ENCODE data around the gene PDIA5.

The PDIA5 gene

DNA sequence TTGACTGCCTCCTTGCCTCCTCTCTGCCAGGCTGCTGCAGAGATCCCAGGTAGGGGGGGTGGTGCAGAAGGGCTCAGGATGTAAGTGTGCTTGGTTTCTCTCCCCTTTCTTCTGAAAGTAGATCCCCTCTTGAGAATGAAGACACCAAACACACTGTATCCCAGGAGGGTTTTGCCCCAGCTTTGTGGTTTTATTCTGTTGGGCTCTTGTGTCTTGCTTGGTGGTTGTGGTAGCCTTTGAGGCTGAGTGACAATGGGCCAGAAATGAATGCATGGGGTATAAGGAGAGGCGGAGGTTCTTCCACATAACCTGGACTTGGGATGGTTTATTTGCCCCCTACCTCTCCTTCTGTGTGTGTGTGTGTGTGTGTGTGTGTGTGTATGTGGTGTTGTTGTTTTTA is 5.7 kb downstream of the PDIA5 start:
- no peak for DNase-seq

DNA sequence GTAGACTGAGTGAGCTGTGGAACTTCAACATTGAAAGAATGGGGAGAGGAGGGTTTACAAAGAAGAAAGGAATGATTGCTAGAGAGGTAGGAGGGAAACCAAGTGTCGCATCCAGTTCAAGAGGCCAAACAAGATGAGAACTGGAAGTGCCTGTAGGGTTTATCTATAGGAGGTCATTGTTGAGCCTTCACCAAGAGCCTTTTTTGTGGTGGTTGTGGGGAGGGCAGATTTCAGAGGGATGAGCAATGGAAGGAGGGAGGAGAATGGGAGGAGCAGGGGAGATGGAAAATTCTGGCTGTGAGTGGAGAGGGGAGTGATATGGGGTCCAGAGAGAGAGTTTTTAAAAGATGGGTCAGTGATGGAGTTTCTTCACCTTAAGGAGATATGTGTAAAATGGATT is 8.5 kb downstream of the PDIA5 start:
- no peak for DNase-seq

DNA sequence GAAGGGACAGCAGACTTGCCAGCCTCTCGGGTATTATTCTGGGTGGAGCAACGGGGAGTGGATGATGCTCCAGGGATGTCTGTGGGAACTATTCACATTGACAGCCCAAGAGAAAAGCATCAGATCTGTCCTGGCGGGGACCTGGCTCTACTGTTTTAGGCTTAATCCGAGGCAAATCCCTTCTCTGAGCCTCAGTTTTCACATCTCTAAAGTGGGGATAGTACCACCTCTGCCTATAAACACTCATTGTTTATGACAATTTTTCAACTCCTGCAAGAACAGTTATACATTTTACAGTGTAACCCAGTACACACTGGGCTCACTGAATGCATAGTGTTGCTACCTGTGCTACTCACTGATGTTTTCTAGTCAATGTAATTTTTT is 9.3 kb downstream of the PDIA5 start:
- no peak for DNase-seq

DNA sequence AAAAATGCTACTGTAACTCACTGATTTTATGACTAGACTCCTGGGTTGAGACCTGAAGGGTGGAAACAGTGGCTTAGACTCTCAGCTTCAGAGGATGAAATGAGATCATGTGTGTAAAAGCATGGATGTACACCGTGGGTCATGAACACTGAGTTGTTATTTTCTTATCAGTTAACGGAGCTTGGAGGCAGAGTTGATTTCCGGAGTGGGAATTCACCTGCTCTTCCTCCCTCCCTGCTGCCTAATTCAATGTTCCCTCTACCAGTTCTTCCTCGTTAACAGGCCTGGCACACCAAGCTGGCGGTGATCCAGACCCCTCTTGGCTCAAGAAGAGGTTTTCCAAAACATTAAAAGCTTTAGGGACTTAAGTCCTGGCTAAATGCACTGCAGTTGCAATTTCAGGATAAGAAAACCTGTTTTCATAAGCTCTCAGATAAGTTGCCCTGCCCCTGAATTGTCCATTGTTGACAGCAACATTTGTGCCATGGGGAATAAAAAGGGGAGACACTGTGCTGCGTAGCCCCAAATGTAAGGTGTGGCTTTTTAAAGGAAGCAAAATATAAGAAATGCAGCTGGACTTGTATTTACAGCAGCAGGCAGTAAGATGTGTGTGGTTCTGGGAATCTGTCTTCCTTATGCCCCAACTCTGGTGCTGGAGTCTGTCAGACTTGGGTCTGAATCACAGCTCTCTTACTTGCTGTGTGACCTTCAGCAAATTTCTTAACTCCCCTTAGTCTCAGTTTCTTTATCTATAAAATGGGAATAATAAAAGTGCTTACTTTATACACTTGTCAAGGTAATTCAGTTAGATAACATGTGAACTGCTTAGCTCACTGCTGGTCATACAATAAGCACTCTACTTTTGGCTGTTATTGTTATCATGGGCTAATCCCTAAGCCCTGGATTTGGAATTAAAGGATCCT is 9.9 kb downstream of the PDIA5 start:
- DNase-seq, result no peak

DNA sequence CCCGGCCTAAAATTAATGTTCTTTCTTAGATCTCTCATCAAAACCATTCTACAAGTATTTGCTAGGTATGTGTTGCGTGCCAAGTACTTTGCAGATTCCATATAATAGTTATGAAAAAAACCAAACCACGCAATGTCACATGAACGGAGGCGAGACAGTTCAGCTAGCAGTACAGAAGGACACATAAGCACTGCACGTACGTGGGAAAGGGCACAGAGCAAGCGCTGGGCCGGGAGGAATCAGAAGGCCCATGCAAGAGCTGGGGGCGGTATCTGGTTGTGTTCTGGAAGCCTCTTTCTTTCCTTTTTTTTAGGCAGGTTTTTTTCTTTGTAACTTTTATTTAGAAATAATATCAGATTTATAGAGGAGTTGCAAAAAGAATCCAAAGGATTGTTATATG is 11.3 kb downstream of the PDIA5 start:
- DNase-seq, result no peak

DNA sequence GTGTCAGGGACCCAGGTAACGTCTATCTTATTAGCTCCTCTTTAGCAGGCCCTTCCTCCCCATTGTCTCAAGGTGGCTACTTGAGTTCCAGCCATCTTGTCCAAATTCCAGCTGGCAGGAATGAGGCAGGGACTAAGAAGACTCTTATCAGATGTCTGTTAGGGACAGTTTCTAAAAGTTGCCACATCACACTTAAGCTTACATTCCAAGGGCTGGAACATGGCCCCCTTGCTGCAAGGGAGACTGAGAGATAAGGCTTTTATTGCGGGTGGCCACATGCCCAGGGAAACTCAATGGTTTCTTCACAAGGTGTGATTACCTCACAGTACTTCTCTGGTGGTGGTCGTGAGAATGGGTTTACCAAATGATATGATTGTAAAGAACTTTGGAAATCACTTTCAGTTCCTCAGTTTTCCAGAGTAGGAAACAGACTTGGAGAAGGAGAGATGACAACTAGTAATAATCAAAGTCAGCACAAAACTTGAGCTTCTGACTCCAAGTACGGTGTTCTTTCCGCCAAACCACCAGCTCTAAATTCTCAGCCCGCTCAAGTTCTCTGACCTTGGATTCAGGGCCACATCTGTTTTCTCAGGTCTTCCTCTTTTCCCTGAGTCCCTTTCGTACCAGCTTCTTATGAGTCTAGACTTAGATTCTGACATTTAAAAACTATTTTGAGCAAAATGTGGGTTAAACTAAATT is 14.2 kb downstream of the PDIA5 start:
- no peak for DNase-seq

DNA sequence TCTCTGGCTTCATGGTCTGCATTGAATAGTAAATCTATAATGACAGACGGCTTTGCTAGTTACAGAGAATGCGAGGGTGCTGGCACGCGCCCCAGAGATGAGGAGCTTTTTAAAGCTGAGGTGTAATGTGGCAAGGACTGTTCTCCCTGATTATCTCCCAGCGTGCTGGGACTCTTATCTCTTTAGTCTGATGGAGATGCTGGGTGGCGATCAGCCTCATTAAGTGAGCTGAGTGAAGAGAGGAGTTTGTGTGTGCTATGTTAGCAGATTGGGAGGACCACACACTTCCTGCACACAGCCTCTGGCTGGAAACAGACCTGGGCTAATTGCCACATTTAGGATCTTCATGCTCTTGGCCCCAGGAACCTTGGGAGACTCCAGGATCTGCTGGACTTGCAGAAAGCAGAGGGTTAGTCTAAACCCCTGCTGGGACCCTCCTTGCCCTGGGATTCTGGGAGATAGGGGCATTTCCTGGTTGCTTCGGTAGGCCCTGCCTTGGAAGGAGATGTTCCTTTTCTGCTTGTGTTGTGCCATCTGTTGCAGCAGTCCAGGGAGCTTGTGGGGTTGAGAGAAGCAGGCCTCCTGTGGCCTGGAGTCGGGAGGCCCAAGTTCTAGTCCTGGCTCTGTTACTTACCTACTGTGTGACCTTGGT is 15.0 kb downstream of the PDIA5 start:
- DNase-seq, result no peak

DNA sequence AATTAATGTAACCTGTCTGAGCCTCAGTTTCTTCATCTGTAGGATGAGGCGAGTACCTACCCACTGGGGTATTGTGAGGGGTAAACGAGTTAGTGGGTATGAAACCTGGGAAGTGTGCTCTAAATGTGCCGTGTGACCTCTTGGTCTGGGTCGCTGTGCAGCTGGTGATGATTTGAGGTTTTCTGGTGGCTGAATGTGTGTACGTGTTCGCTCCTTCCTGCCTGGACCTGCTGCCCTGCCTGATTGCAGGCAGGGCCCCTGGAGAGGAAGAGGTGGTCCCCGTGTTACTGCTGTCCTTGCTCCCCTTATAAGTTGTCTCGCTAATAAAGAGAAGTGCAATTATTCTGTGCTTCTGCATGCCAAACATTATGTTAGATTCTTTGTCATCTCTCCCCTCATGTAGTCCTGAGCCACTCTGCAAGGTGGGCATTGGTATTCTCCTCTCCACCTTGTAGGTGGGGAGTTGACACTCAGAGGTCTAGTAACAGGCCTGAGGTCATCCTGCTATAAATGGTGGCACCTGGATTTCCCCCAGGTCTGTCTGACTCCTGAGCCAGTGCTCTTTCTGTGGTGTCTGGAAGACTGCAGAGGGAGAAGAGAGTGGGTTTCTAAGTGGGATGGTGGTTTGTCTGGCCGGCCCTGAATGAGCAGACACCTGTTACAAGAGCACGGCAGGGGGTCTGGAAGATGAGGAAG is 15.7 kb downstream of the PDIA5 start:
- DNase-seq, result peak in 1 of 2 donors; percentile 38

DNA sequence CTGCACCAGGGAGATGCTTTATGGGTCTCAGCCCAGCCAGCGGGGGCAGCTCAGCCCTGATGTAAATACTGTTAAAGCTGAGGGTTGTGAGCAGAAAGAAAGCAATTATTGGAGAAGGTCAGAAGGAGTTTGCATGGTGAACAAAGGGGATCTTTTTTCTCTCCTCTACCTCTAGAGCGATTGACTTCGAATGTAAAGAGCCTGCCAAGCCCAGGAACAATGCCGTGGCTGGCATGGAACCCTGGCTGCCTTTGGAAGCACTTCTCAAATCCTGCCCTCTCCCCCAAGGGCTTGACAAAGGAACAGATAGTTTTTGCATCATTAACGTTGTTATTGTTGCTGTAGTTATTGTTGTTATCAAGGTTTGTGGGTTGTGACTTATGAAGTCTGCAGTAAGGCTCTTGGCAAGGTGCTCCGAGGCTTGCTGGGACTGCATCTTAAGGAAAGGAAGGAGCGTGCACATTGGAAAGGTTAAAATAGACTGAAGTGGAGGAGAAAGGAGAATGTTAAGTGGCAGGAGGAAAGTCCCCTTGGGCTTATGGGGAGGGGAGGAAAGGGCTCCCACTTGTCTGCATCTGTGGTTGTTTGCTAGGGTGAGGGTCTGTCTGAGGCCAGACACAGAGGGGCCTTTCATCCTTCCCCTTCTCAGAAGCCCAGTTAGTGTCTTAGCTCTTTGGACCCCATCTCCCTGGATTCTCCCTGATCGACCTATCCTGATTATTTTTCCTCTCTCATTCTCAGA is 16.7 kb downstream of the PDIA5 start:
- DNase-seq, result no peak

DNA sequence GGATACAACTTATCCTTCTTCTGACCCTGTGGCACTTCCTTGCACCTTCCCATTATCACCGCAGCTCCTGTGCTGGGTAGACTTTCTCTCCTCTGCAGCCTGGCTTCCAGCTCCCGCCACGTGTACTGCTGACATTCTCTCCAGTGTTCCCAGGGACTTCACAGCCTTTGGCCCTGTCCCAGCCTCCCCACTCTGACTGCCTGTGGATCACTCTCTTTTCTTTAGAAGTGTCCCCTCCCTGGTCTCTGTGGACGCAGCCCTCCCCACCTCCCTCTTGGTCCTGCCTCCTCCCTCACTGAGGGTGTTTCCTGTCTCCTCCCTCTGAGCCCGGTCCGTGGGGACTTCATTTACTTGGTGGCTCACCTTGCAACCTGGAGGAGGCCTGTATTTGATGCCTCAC is 17.4 kb downstream of the PDIA5 start:
- DNase-seq, result no peak

DNA sequence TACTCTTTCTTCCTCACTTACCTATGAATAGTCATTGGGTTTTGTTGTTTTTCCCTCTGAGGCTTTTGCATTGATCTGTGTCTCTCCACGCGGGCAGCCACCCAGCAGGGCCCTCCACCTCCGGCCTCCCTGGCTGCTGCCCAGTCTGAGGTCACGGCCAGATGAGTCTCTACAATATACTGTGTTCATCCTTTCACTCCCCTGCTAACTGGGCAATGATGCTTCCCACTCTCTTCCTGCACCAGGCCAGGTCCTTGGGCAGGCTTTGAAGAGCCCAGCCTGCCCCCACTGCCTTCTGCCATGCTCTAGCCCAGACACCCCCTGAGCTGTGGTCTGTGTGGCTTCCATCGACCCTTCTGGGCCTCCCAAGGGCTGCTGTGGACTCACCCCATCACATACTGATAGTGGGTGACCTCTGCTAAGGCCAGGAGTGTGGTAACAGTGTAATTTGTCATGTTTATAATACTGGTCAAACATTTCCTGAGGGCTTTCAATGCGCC is 18.0 kb downstream of the PDIA5 start:
- DNase-seq, result no peak

DNA sequence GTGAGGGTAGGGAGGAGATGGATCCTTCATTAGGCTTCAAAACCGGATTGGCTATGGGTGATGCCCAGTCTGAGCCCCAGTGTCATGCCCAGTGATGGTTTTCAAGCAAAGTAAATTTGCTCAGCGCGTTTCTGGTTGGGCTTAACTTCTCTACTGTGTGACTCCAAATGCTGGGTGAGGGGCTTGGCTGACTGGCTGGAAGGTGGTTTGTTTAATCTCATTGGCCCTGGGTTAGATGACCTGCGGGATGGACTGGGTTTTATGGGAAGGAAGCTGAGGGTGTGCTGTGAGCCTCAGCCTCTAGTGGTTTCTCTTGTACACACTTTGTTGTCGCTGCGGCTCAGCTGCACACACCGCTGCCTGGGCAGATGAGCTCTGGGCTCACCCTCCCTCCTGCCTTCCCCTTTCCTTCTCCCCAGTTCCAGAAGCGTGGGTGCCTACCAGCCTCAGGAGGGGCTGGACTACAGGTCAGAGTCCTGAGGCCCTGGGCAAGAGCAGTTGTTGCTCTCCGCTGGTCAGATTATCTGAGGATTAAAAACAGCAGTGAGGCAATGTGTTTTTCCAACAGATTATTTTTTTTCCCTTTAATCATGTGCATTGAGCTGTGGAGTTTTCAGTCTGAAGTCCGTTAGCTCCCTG is 18.6 kb downstream of the PDIA5 start:
- no peak for DNase-seq

DNA sequence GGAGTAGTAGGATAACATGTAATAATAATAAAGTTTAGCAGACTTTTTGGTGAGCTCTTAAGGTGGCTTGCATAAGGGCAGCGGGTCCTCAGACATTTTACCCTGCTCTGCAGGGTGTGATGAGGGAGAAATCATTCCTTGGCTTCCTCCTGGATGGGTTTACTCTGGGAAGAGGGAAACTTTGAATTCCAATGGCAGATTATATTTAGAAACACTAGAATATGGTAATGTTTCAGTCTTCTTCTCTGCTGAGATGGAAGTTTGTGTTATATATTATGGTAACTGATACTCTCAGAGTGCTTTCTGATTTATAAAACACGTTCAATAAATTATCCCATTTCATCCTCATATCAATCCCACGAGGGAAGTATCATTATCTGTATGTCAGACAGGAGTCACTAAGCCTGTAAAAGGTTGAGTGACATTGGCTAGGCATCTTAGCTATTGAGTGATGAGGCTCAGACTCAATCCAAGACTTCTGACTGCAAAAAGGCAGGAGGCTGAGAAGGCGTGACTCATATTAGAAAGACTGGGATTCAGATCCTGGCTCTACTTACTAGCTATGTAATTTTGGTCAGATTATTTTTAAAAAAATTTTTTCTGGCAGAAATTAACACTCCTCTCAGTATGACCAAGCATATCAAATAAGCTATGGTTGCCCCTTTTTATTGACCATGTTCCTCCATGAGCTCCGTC is 19.3 kb downstream of the PDIA5 start:
- no peak for DNase-seq

DNA sequence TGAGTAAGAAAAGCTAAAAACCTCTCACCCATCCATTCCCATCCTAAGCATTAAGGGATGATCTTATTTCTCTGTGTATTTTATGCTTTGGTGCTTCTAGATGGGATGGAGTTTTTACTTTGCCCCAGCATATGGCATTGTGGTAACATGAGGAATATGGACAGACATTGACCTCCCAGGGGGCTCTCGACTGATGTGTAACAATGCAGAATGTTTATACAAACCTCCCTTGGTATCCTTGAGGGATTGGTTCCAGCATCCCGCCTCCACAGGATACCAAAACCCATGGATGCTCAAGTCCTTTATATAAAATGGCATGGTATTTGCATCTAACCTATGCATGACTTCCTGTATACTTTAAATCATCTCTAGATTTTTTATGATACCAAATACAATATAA is 21.6 kb downstream of the PDIA5 start:
- no peak for DNase-seq

DNA sequence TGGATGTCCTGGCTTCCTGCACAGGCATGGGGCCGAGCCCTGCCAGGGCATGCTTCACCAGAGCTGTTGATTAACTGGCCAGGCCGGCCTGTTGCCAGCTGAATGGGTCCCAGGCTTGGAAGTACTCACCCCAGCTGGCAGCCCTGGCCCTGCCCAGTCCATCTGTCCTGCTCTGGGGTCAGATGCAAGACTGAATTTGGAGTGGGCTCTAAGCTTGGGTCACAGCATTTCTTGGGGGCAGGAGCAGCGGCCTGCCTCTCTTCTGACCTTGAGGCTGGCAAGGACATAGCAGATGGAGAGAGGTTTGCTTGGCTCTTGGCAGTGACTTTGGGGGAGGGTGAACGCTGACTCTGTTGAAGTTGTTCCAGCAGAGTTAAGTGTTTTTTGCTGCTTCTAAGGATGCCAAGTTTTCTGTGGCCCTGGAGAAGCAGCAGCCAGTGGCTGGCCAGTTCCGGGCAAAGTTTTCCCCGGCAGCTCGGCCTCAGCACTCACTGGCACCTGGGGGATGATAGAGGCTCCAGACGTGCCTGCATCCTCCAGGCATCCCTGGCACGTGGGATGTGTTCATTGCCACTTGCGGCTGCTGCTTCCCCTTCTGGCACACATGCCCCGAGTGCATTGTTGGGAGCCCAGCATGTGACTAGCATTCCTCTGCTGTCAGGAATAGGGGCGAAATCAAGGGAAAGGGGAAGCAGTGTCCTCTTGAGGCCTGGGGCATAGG is 22.9 kb downstream of the PDIA5 start:
- DNase-seq, result no peak

DNA sequence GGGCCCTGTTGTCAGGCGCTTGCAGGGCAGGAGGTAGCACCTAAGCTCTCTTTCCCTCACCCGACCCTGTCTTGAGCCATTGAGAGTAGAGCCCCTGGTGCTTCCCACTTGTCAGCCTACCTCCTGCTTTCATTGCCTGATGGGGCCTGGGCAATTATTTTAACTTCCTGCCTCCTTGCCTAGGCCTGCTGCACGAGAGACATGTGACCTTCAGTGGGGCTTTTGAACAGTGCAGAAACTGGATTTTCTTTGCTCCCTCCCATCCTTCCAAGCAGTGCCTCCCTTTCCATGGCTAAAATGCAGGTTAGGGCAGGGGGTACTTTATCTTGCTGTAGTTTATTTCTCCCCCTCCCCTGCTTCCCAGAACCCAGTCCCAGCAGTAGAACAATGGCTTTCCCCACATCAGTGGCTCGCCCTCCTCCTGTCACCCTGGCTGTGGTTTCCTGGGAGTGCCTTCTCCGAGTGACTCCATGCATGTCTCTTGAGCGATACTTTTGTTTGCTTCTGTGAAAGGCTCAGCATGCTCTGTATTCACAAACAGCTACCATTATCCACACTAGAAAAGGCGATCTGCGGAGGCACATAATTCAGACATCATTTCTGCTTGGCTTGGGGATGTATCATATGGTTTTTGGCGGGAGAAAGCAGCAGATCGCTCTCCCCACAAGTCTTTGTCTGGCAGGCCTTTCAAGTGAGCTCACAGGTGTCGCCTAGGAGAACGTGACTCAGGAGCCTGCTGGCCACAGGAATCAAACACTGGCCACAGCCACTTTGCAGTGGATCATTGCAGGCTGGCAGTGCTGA is 24.1 kb downstream of the PDIA5 start:
- DNase-seq, result no peak

DNA sequence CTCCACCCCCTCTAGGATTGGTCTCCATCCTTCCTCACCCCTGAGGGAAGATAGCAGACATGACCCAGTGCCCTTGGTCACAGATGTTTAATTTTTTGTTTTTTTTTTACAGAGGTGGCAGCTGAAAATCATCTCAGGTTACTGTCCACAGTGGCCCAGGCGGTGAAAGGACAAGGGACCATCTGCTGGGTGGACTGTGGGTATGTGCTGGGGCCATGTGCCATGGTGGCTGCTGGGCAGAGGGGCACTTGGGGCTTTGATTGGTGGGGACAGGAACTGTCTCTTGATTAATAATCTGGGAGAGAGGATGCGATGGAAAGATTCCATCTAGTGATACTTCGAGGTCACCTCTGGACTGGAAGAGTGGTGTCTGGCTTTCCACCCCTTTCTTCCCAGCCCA is 25.4 kb downstream of the PDIA5 start:
- DNase-seq, result no peak

DNA sequence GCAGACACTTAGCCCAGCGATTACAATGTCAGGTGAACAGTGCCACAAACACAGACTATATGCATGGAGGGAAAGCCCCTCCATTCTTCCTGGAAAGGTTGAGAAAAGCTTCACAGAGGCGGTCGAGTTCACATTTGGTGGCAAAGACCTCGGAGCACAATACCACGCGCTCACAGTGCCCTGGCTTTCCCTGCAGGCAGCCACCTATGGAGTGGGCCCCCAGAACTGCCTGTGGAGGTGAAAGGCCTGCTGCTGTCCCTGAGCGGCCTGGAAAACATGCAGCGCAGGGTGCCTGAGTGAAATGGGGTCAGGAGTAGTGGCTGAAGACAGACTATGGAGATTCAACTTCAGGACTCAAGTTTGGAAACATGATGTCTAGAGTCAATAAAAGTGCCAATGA is 26.9 kb downstream of the PDIA5 start:
- no peak for DNase-seq

DNA sequence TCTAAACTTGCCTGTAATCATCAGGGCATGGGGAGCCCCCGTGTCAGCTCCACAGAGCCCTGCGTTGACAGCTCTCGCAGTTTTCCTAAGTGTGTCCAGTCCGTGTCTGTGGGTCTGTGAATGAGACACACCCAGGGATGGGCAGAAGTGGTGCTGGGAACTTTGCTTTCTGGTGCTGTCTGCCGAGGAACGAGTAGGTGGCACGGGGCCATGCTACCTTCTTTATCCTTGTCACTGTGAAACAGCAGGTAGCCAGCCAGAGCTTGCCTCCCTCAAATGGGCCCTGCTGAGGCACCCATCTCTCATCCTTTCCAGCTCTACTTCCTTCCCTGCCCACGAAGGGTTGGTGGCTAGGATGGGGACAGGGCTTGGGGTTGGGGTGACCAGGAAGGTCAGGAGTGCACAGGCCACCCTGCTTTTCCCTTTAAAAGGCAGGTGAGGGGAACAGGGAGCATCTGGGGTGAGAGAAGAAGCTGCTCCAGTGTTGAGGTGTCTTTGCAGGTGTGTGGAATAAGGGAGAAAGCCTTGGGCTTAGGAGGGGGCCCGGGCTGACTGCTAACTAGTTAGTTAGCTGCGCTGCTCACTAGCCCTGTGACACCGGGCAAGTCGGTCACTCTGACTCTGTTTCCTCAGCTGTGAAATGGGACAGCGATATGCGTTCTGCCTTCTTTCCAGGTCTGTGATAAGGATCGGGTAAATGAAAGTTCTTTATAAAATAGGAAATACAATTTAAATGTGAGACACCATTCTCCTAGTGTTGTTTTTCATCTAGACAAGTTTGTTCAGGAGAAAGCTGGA is 27.9 kb downstream of the PDIA5 start:
- DNase-seq, result no peak

Measured in bone marrow (tissue), 2 donors.